ENCODE measurements around the gene SUN1. TPM values are rescaled to one million over a fixed set of nuclear protein-coding genes. Genes with fewer than 3 reads are reported as not detected.

SUN1 gene
- total RNA-seq, 1 donor from 2014 or later, result 127 TPM

- no peak for TF ChIP-seq CTCF (IDR thresholded peaks at IDR 0.05)
- Histone ChIP-seq H3K36me3 (no peaks in the 10 kb centered on the region), H3K9me3 (no peaks in the 10 kb centered on the region), H3K4me3 (no peak overlapping the region), H3K4me1 (peaks cover 1% of the 10 kb centered on the region), H3K27ac (no peak overlapping the region), H3K27me3 (no peaks in the 10 kb centered on the region)
- no peak for DNase-seq
- no peak for ATAC-seq
- intact Hi-C loops (cut with DNase I), result no loop called here
Observed at GRCh38 chr7:914521-915194, 82.4 kb downstream of the SUN1 start.

DNA sequence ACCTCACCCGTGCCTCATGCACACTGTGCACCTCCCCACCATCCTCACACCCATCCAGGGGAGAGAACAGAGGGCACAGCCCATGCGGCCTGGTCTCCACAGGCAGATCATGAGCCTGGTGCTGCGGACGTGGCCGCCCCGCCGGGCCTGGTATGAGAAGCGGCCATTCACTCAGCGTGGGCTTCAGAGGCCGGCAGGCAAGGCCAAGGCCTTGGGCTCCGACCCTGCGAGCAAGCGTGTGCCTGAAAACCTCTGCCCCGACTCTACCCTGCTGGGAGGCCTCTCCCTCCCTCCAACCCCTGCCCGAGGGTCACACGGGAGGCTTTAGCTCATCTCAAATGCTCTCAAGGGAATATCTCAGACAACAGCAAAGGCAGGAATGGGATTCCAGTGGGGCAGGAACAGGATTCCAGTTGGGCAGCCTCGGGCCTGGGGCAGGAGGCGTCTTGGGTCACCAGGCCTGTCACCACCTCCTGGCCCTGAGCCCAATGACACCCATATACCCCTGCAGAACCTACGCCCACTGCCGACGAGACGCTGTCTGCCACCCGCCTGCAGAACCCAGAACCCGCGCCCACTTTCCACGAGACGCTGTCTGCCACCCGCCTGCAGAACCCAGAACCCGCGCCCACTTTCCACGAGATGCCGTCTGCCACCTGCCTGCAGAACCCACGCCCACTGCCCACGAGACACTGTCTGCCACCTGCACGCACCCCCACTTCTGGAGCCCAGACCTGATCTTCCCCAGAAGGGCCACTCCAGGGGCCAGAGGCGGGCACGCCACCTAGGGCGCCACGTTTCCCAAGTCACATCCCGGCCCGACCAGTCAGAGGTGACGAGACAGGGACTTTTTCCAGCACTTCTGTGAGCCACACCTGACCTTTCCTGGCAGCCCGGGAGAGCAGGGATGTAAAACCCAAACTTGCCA is 83.3 kb downstream of the SUN1 start:
- intact Hi-C loops (cut with DNase I), result no loop called here
- H3K9me3 ChIP-seq, result no peaks in the 10 kb centered on the region
- no peak for TF ChIP-seq CTCF (IDR thresholded peaks at IDR 0.05)
- ATAC-seq (no peak), DNase-seq (no peak)
- no peaks in the 10 kb centered on the region for H3K4me1 ChIP-seq
- no peaks in the 10 kb centered on the region for H3K27me3 ChIP-seq
- no peaks in the 10 kb centered on the region for H3K36me3 ChIP-seq
- H3K27ac ChIP-seq, result no peak overlapping the region
- H3K4me3 ChIP-seq, result no peak overlapping the region

DNA sequence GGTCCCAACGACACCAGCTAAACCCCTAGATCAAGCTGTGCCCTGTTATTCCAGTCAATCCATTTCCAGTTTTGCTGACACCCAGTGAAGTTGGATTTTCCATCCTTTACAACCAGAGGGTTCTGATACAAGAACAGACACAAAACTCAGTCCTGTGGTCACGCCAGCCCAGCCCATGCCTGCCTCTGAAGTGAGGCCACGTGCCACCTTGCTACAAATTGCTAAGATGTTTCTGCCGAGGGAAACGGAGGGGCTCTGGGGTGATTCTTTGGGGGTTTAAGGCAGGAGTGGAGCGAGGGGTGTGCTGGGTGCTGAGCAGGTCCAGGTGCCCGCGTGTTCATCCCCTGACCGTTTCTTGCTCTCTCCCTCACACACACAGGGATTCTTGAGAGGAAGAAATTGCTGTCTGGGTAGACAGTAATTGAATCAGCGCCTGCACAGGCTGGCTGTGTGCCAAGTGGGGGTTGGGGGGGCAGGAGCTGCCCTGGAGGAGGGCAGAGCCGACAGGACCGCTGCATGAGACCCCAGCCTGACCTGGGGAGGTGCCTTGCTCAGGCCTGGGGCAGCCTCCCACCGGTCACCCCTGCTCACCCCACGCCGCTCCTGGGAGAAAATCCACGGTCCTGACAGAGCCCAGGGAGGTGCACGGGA is 84.1 kb downstream of the SUN1 start:
- no peak overlapping the region for H3K4me3 ChIP-seq
- H3K36me3 ChIP-seq, result no peaks in the 10 kb centered on the region
- no peaks in the 10 kb centered on the region for H3K27me3 ChIP-seq
- H3K9me3 ChIP-seq, result no peaks in the 10 kb centered on the region
- intact Hi-C loops (cut with DNase I), result no loop called here
- no peak for TF ChIP-seq CTCF (IDR thresholded peaks at IDR 0.05)
- peak; percentile 61 for DNase-seq
- H3K4me1 ChIP-seq, result no peaks in the 10 kb centered on the region
- no peak overlapping the region for H3K27ac ChIP-seq
- ATAC-seq, result no peak

DNA sequence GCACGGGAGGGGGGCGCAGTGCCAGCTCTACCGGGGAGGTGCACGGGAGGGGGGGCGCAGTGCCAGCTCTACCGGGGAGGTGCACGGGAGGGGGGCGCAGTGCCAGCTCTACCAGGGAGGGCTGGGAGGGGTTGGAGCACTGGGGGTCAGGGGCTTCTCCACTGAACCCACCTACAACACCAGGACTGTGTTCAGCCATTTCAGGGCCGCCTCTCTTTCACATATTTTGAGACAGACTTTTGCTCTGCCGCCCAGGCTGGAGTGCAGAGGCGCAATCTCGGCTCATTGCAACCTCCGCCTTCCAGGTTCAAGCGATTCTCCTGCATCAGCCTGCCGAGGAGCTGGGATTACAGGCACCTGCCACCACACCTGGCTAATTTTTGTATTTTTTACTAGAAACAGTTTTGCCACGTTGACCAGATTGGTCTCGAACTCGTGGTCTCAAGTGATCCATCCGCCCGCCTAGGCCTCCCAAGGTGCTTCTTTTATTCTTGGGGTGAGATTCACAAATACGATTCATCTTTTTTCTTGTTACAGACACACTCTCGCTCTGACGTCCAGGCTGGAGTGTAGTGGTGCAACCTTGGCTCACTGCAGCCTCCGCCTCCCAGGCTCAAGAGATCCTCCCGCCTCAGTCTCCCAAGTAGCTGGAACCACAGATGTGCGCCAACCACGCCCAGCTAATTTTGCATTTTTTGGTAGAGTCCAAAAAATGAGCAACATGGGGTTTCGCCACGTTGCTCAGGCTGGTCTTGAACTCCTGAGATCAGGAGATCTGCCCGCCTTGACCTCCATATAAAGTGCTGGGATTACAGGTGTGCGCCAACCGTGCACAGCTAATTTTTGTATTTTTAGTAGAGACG is 85.2 kb downstream of the SUN1 start:
- H3K9me3 ChIP-seq, result no peaks in the 10 kb centered on the region
- DNase-seq (peak; percentile 31), ATAC-seq (no peak)
- no peaks in the 10 kb centered on the region for H3K27me3 ChIP-seq
- H3K27ac ChIP-seq, result no peak overlapping the region
- intact Hi-C loops (cut with DNase I), result no loop called here
- H3K4me3 ChIP-seq, result no peak overlapping the region
- no peak for TF ChIP-seq CTCF (IDR thresholded peaks at IDR 0.05)
- H3K4me1 ChIP-seq, result peaks cover 3% of the 10 kb centered on the region
- H3K36me3 ChIP-seq, result no peaks in the 10 kb centered on the region

DNA sequence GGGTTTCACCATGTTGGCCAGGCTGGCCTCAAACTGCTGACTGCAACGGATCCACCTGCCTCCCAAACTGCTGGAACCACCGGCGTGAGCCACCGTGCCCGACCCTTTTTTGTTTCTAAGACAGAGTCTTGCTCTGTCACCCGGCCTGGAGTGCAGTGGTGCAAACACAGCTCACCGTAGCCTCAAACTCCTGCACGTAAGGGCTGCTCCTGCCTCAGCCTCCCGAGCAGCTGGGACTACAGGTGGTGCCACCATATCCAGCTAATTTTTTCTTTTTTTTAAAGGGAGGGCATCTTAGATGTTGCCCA is 85.8 kb downstream of the SUN1 start:
- intact Hi-C loops (cut with DNase I), result no loop called here
- no peak overlapping the region for H3K27ac ChIP-seq
- peaks cover 3% of the 10 kb centered on the region for H3K4me1 ChIP-seq
- no peaks in the 10 kb centered on the region for H3K27me3 ChIP-seq
- TF ChIP-seq CTCF (IDR thresholded peaks at IDR 0.05), result no peak
- no peaks in the 10 kb centered on the region for H3K9me3 ChIP-seq
- H3K4me3 ChIP-seq, result no peak overlapping the region
- no peak for ATAC-seq
- no peaks in the 10 kb centered on the region for H3K36me3 ChIP-seq
- DNase-seq, result peak; percentile 29

Data from upper lobe of right lung (tissue), 1 donor.